ENCODE results near the gene ITPR2.

DNA sequence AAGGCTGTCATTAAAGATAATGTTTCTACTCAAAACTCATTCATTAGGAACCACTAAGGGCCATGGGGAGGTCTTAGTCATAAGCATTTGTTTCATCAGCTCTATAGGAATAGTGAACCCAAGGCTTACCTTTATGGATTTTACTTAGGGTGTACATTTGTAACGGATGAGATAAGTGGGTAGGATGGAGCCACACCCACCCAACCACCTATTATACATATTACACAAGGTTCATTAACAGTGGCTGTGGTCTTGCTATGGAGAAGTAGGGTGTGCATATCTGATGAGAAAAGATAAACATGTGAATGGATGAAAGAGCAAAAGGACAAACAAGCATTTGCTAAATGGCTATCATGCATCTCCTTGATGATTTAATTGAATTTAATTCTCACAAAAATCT, 39.6 kb upstream of the ITPR2 start:
- TF ChIP-seq, protein P1, sequence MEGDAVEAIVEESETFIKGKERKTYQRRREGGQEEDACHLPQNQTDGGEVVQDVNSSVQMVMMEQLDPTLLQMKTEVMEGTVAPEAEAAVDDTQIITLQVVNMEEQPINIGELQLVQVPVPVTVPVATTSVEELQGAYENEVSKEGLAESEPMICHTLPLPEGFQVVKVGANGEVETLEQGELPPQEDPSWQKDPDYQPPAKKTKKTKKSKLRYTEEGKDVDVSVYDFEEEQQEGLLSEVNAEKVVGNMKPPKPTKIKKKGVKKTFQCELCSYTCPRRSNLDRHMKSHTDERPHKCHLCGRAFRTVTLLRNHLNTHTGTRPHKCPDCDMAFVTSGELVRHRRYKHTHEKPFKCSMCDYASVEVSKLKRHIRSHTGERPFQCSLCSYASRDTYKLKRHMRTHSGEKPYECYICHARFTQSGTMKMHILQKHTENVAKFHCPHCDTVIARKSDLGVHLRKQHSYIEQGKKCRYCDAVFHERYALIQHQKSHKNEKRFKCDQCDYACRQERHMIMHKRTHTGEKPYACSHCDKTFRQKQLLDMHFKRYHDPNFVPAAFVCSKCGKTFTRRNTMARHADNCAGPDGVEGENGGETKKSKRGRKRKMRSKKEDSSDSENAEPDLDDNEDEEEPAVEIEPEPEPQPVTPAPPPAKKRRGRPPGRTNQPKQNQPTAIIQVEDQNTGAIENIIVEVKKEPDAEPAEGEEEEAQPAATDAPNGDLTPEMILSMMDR (IDR thresholded peaks at IDR 0.05; ENCODE audit: low read depth, low read length, missing input control), result no peak
- TF ChIP-seq GABPA (IDR thresholded peaks at IDR 0.05 in 1 of 2, conservative IDR thresholded peaks at IDR 0.05 in 1 of 2) (no peak), TAF1 (conservative IDR thresholded peaks at IDR 0.05) (no peak), YY1 (IDR thresholded peaks at IDR 0.05) (no peak), RAD21 (IDR thresholded peaks at IDR 0.05) (no peak), RXRA (IDR thresholded peaks at IDR 0.05) (no peak), SP1 (IDR thresholded peaks at IDR 0.05) (no peak)
- TF ChIP-seq, protein P2, sequence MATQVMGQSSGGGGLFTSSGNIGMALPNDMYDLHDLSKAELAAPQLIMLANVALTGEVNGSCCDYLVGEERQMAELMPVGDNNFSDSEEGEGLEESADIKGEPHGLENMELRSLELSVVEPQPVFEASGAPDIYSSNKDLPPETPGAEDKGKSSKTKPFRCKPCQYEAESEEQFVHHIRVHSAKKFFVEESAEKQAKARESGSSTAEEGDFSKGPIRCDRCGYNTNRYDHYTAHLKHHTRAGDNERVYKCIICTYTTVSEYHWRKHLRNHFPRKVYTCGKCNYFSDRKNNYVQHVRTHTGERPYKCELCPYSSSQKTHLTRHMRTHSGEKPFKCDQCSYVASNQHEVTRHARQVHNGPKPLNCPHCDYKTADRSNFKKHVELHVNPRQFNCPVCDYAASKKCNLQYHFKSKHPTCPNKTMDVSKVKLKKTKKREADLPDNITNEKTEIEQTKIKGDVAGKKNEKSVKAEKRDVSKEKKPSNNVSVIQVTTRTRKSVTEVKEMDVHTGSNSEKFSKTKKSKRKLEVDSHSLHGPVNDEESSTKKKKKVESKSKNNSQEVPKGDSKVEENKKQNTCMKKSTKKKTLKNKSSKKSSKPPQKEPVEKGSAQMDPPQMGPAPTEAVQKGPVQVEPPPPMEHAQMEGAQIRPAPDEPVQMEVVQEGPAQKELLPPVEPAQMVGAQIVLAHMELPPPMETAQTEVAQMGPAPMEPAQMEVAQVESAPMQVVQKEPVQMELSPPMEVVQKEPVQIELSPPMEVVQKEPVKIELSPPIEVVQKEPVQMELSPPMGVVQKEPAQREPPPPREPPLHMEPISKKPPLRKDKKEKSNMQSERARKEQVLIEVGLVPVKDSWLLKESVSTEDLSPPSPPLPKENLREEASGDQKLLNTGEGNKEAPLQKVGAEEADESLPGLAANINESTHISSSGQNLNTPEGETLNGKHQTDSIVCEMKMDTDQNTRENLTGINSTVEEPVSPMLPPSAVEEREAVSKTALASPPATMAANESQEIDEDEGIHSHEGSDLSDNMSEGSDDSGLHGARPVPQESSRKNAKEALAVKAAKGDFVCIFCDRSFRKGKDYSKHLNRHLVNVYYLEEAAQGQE (IDR thresholded peaks at IDR 0.05), result no peak
- TF ChIP-seq, protein P3, sequence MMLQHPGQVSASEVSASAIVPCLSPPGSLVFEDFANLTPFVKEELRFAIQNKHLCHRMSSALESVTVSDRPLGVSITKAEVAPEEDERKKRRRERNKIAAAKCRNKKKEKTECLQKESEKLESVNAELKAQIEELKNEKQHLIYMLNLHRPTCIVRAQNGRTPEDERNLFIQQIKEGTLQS (IDR thresholded peaks at IDR 0.05), result no peak
- TF ChIP-seq, protein P4, sequence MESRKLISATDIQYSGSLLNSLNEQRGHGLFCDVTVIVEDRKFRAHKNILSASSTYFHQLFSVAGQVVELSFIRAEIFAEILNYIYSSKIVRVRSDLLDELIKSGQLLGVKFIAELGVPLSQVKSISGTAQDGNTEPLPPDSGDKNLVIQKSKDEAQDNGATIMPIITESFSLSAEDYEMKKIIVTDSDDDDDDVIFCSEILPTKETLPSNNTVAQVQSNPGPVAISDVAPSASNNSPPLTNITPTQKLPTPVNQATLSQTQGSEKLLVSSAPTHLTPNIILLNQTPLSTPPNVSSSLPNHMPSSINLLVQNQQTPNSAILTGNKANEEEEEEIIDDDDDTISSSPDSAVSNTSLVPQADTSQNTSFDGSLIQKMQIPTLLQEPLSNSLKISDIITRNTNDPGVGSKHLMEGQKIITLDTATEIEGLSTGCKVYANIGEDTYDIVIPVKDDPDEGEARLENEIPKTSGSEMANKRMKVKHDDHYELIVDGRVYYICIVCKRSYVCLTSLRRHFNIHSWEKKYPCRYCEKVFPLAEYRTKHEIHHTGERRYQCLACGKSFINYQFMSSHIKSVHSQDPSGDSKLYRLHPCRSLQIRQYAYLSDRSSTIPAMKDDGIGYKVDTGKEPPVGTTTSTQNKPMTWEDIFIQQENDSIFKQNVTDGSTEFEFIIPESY (IDR thresholded peaks at IDR 0.05), result no peak
